Calu3 (cell line): Measurements from ENCODE around the gene ARHGAP31. TPM values are rescaled to one million over a fixed set of nuclear protein-coding genes. Genes with fewer than 3 reads are reported as not detected.
"Not testable (repeated sequence)": the region's sequence is repeated elsewhere in the genome, so short reads cannot be mapped to it uniquely, and the experiment has no call there.

Experiments
- BruUV-seq: library from RNA; stranded (reverse); fragments of 400-500 nt; replicated peaks from 2 replicates; lab custom pipeline; 2021; lab: Mats Ljungman, UMichigan
- CTCF ChIA-PET: fragments of 300-600 bp; sonication (Branson Sonifier 250); formaldehyde crosslinking; loops from one replicate; lab custom pipeline; 2022; ENCODE audit warnings: antibody characterized with exemption; lab: Charles Lee
- DNase-seq: peaks from one replicate; pipeline ENCODE4 v3.0.0; 2022
- H3K27ac Mint-ChIP-seq: one replicate; pipeline ENCODE4 v1.8.0; 2022; ENCODE audit warnings: mixed read lengths; ENCODE audit not compliant: unreplicated experiment
- H3K27me3 Mint-ChIP-seq: one replicate; pipeline ENCODE4 v1.8.0; 2022; ENCODE audit warnings: mixed read lengths; ENCODE audit not compliant: unreplicated experiment
- H3K36me3 Mint-ChIP-seq: one replicate; pipeline ENCODE4 v1.8.0; 2022; ENCODE audit warnings: mild to moderate bottlenecking, moderate library complexity, mixed read lengths; ENCODE audit not compliant: insufficient read depth, unreplicated experiment
- H3K4me1 Mint-ChIP-seq: one replicate; pipeline ENCODE4 v1.8.0; 2022; ENCODE audit warnings: mild to moderate bottlenecking, low read depth, mixed read lengths; ENCODE audit not compliant: unreplicated experiment
- H3K4me3 Mint-ChIP-seq: one replicate; pipeline ENCODE4 v1.8.0; 2022; ENCODE audit warnings: mild to moderate bottlenecking, low read depth, moderate library complexity, mixed read lengths; ENCODE audit not compliant: unreplicated experiment
- H3K9me3 Mint-ChIP-seq: one replicate; pipeline ENCODE4 v1.8.0; 2022; ENCODE audit warnings: low read depth, mixed read lengths; ENCODE audit not compliant: unreplicated experiment
- CTCF ChIP-seq: fragments of 200-600 bp; IDR thresholded peaks from one replicate; pipeline ENCODE4 v1.8.0; 2022; ENCODE audit warnings: antibody characterized with exemption; ENCODE audit not compliant: unreplicated experiment
- intact Hi-C: fragments of 100-400 bp; cut with micrococcal nuclease; formaldehyde crosslinking; loops from one replicate; pipeline ENCODE4 v1.10.0; 2022; ENCODE audit not compliant: unreplicated experiment
- total RNA-seq: library from RNA; stranded (reverse); gene quantifications from 2 replicates; pipeline ENCODE4 v1.2.3, GENCODE V29; 2022

Gene ARHGAP31
- total RNA-seq, 1 experiment from 2014 or later, result 0.52 TPM

- intact Hi-C loops, result no loop called here
- DNase-seq, result no peak
- no TSS peak for BruUV-seq
- CTCF ChIA-PET, result interaction anchor here (0.7 kb wide), 1 partner anchor 28 kb away, joined by 3 read pairs; no protein-coding TSS in a partner anchor
- no peak overlapping the region for H3K4me3 Mint-ChIP-seq
- no peaks in the 10 kb centered on the region for H3K36me3 Mint-ChIP-seq
- no peaks in the 10 kb centered on the region for H3K9me3 Mint-ChIP-seq
- peaks cover 10% of the 10 kb centered on the region for H3K4me1 Mint-ChIP-seq
- no peak for TF ChIP-seq CTCF
- H3K27me3 Mint-ChIP-seq, result peaks cover 47% of the 10 kb centered on the region
- H3K27ac Mint-ChIP-seq, result no peak overlapping the region
These were observed 55.9 kb downstream of the ARHGAP31 start for GRCh38 chr3:119350114-119350513.

- Mint-ChIP-seq H3K4me1 (peaks cover 10% of the 10 kb centered on the region), H3K4me3 (no peak overlapping the region), H3K27me3 (peaks cover 33% of the 10 kb centered on the region), H3K27ac (no peak overlapping the region), H3K9me3 (no peaks in the 10 kb centered on the region), H3K36me3 (no peaks in the 10 kb centered on the region)
- intact Hi-C loops, result no loop called here
- no TSS peak for BruUV-seq
- no peak for TF ChIP-seq CTCF
- no peak for DNase-seq
- CTCF ChIA-PET, result no interaction called here
These were observed 57.4 kb downstream of the ARHGAP31 start for GRCh38 chr3:119351581-119351980.

DNA sequence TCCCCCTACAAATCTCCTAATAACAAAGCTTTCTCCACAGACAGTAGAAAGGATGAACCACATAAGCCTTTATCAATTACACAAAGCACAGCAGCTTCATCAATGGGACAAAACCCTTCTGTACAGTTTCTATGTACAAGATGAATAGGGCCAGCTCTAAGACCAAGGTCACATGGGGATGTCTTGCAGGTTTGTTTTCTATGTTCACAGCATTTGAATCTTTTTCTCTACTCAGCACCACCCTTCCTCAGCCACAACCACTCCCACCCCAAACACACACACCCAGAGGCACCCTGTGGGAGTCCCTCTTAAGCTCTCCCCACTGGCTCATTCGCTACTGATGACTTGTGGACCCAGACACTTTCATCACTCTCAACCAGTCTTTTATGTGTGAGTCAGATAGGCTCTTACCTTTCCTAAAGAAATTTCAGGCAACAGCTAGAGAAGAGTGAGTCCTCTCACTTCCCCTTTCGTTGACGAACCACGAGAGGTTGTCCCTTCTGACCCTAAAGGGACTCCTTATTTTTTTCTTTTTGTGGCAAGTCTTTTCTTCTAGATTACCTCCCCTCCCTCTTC, 57.9 kb downstream of the ARHGAP31 start:
- no peak for DNase-seq
- TF ChIP-seq CTCF, result no peak
- BruUV-seq, result no TSS peak
- Mint-ChIP-seq H3K27ac (no peak overlapping the region), H3K36me3 (no peaks in the 10 kb centered on the region), H3K9me3 (no peaks in the 10 kb centered on the region), H3K27me3 (peaks cover 27% of the 10 kb centered on the region), H3K4me1 (peaks cover 15% of the 10 kb centered on the region), H3K4me3 (no peak overlapping the region)
- intact Hi-C loops, result no loop called here
- CTCF ChIA-PET, result interaction anchor here (0.6 kb wide), 1 partner anchor 551 kb away, joined by 3 read pairs; no protein-coding TSS in a partner anchor

DNA sequence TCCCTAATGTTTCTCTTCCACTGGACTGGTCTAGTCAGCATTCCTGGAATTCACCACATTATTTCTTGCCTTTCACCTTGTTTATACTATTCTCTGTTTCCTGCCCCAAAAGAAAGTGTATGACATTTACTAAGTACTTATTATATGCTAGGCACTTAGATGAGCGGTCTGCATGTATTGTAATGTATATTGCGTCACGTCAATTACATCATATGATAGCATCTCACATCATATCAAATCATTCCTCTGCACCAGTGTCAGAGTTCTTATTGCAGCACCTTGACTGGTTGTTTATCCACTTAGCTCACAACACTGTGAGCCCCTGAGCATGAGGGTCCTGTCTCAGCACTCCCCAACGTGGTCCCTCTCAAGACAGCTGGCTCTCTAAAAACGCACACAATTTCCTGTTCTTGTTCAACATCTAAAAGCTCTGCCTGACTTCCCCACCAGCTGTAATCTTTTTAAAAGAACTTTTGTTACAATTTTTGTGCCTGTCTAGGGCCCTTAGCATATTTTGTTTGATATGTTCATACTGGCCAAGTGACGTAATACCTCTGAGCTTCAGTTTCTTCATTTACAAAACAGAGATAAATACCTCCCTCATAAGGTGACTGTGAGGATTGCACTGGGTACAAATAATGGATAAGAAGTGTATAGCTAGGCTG, 58.8 kb downstream of the ARHGAP31 start:
- intact Hi-C loops, result no loop called here
- DNase-seq, result peak; percentile 13
- BruUV-seq, result no TSS peak
- no peak for TF ChIP-seq CTCF
- no peaks in the 10 kb centered on the region for H3K36me3 Mint-ChIP-seq
- CTCF ChIA-PET, result interaction anchor here (0.5 to 1.1 kb wide), 4 partner anchors 10 to 113 kb away, joined by 3 to 11 read pairs (median 4); partner anchors contain the start of gene B4GALT4
- H3K27ac Mint-ChIP-seq, result no peak overlapping the region
- peaks cover 19% of the 10 kb centered on the region for H3K4me1 Mint-ChIP-seq
- H3K9me3 Mint-ChIP-seq, result no peaks in the 10 kb centered on the region
- H3K4me3 Mint-ChIP-seq, result no peak overlapping the region
- H3K27me3 Mint-ChIP-seq, result peaks cover 18% of the 10 kb centered on the region

- intact Hi-C loops, DNase-seq, BruUV-seq, H3K27ac Mint-ChIP-seq, H3K9me3 Mint-ChIP-seq, H3K4me3 Mint-ChIP-seq, CTCF ChIA-PET, H3K36me3 Mint-ChIP-seq: not testable (repeated sequence)
- Mint-ChIP-seq H3K27me3 (peaks cover 29% of the 10 kb centered on the region), H3K4me1 (peaks cover 19% of the 10 kb centered on the region)
These were observed 61.4 kb downstream of the ARHGAP31 start for GRCh38 chr3:119355608-119356007.
